Activated naive CD8-positive, alpha-beta T cell treated with anti-CD3 and anti-CD28 coated beads, Interleukin-2, amount 50 U/mL, for 24 hours (primary cell): ENCODE results near the gene SEPTIN8.

Source experiments
- ATAC-seq: fragments of 150-1000 bp; cut with Tn5 transposase; one replicate; pipeline ENCODE4 v1.10.0; 2021
- DNase-seq: peaks from one replicate; pipeline ENCODE4 v3.0.0; 2021
- H3K27ac Mint-ChIP-seq: one replicate; pipeline ENCODE4 v1.8.0; 2021; ENCODE audit warnings: mild to moderate bottlenecking, mixed read lengths
- H3K27me3 Mint-ChIP-seq: one replicate; pipeline ENCODE4 v1.8.0; 2021; ENCODE audit warnings: mixed read lengths
- H3K36me3 Mint-ChIP-seq: one replicate; pipeline ENCODE4 v1.8.0; 2021; ENCODE audit warnings: low read depth, mixed read lengths
- H3K4me1 Mint-ChIP-seq: one replicate; pipeline ENCODE4 v1.8.0; 2021; ENCODE audit warnings: mixed read lengths
- H3K4me3 Mint-ChIP-seq: one replicate; pipeline ENCODE4 v1.8.0; 2021; ENCODE audit warnings: mild to moderate bottlenecking, moderate library complexity, mixed read lengths
- H3K9me3 Mint-ChIP-seq: one replicate; pipeline ENCODE4 v1.8.0; 2021; ENCODE audit warnings: mixed read lengths

SEPTIN8 gene

GRCh38 chr5:132746954-132747615 lies 30.0 kb downstream of the SEPTIN8 start, which contains the start of gene CCNI2:
TSS of gene CCNI2 (plus strand) at chr5:132747426. CDS start at chr5:132747496, 70 bp downstream.
- DNase-seq = peak; percentile 55
- peak; percentile 79 for ATAC-seq
- H3K36me3 Mint-ChIP-seq = no peaks in the 10 kb centered on the region
- H3K27ac Mint-ChIP-seq = peak within 1 kb of the TSS; percentile 49
- no peaks in the 10 kb centered on the region for H3K9me3 Mint-ChIP-seq
- H3K4me1 Mint-ChIP-seq = peaks cover 25% of the 10 kb centered on the region
- peaks cover 24% of the 10 kb centered on the region for H3K27me3 Mint-ChIP-seq
- peak within 1 kb of the TSS; percentile 71 for H3K4me3 Mint-ChIP-seq

- Mint-ChIP-seq H3K4me1 (peaks cover 21% of the 10 kb centered on the region), H3K4me3 (peak overlapping the region; percentile 71), H3K27me3 (peaks cover 29% of the 10 kb centered on the region), H3K36me3 (no peaks in the 10 kb centered on the region), H3K27ac (peak overlapping the region; percentile 49), H3K9me3 (no peaks in the 10 kb centered on the region)
- no peak for DNase-seq
- ATAC-seq = no peak
Observed at GRCh38 chr5:132746592-132746953, 30.5 kb downstream of the SEPTIN8 start.

GRCh38 chr5:132744659-132745058 lies 32.4 kb downstream of the SEPTIN8 start:
- Mint-ChIP-seq H3K27me3 (peaks cover 29% of the 10 kb centered on the region), H3K4me1 (peaks cover 8% of the 10 kb centered on the region), H3K4me3 (no peak overlapping the region), H3K9me3 (no peaks in the 10 kb centered on the region), H3K36me3 (no peaks in the 10 kb centered on the region), H3K27ac (no peak overlapping the region)
- ATAC-seq (no peak), DNase-seq (no peak)

- Mint-ChIP-seq H3K9me3 (no peaks in the 10 kb centered on the region), H3K4me3 (no peak overlapping the region), H3K27me3 (peaks cover 24% of the 10 kb centered on the region), H3K27ac (no peak overlapping the region), H3K4me1 (peaks cover 13% of the 10 kb centered on the region), H3K36me3 (no peaks in the 10 kb centered on the region)
- ATAC-seq (no peak), DNase-seq (no peak)
Observed at GRCh38 chr5:132742626-132743025, 34.4 kb downstream of the SEPTIN8 start.

- peaks cover 24% of the 10 kb centered on the region for H3K27me3 Mint-ChIP-seq
- H3K27ac Mint-ChIP-seq = no peak overlapping the region
- H3K4me3 Mint-ChIP-seq = no peak overlapping the region
- no peak for DNase-seq
- H3K9me3 Mint-ChIP-seq = no peaks in the 10 kb centered on the region
- ATAC-seq = no peak
- H3K36me3 Mint-ChIP-seq = no peaks in the 10 kb centered on the region
- H3K4me1 Mint-ChIP-seq = peaks cover 16% of the 10 kb centered on the region
Observed at GRCh38 chr5:132742158-132742557, 34.9 kb downstream of the SEPTIN8 start.

- no peaks in the 10 kb centered on the region for H3K9me3 Mint-ChIP-seq
- ATAC-seq = no peak
- DNase-seq = no peak
- H3K27me3 Mint-ChIP-seq = peaks cover 10% of the 10 kb centered on the region
- H3K4me1 Mint-ChIP-seq = peaks cover 28% of the 10 kb centered on the region
- H3K4me3 Mint-ChIP-seq = no peak overlapping the region
- no peaks in the 10 kb centered on the region for H3K36me3 Mint-ChIP-seq
- no peak overlapping the region for H3K27ac Mint-ChIP-seq
Observed at GRCh38 chr5:132739232-132739631, 37.8 kb downstream of the SEPTIN8 start.

- Mint-ChIP-seq H3K9me3 (no peaks in the 10 kb centered on the region), H3K27me3 (peaks cover 9% of the 10 kb centered on the region), H3K4me3 (peak overlapping the region; percentile 83), H3K36me3 (no peaks in the 10 kb centered on the region), H3K4me1 (peaks cover 28% of the 10 kb centered on the region), H3K27ac (peak overlapping the region; percentile 91)
- ATAC-seq (no peak), DNase-seq (no peak)
Observed at GRCh38 chr5:132737982-132738681, 38.9 kb downstream of the SEPTIN8 start.

- peaks cover 28% of the 10 kb centered on the region for H3K4me1 Mint-ChIP-seq
- H3K4me3 Mint-ChIP-seq = peak within 1 kb of the TSS; percentile 83
- H3K9me3 Mint-ChIP-seq = no peaks in the 10 kb centered on the region
- ATAC-seq (peak; percentile 91), DNase-seq (peak; percentile 99)
- peak within 1 kb of the TSS; percentile 91 for H3K27ac Mint-ChIP-seq
- H3K36me3 Mint-ChIP-seq = no peaks in the 10 kb centered on the region
- H3K27me3 Mint-ChIP-seq = peaks cover 6% of the 10 kb centered on the region
Observed at GRCh38 chr5:132736853-132737833, 39.9 kb downstream of the SEPTIN8 start, which contains the start of gene KIF3A. TSS of gene KIF3A (minus strand) at chr5:132737546. CDS start at chr5:132737419, 127 bp downstream.

- H3K27ac Mint-ChIP-seq = no peak overlapping the region
- no peaks in the 10 kb centered on the region for H3K9me3 Mint-ChIP-seq
- H3K4me3 Mint-ChIP-seq = no peak overlapping the region
- ATAC-seq (no peak), DNase-seq (no peak)
- H3K27me3 Mint-ChIP-seq = no peaks in the 10 kb centered on the region
- peaks cover 28% of the 10 kb centered on the region for H3K4me1 Mint-ChIP-seq
- H3K36me3 Mint-ChIP-seq = peaks cover under 1% of the 10 kb centered on the region
Observed at GRCh38 chr5:132734687-132735086, 42.4 kb downstream of the SEPTIN8 start.

- Mint-ChIP-seq H3K27me3 (no peaks in the 10 kb centered on the region), H3K4me3 (no peak overlapping the region), H3K4me1 (peaks cover 28% of the 10 kb centered on the region), H3K9me3 (no peaks in the 10 kb centered on the region), H3K27ac (no peak overlapping the region), H3K36me3 (peaks cover 2% of the 10 kb centered on the region)
- DNase-seq (no peak), ATAC-seq (no peak)
Observed at GRCh38 chr5:132733499-132734148, 43.4 kb downstream of the SEPTIN8 start.

- peaks cover 3% of the 10 kb centered on the region for H3K36me3 Mint-ChIP-seq
- H3K9me3 Mint-ChIP-seq = no peaks in the 10 kb centered on the region
- H3K4me3 Mint-ChIP-seq = no peak overlapping the region
- DNase-seq = no peak
- H3K27ac Mint-ChIP-seq = no peak overlapping the region
- no peak for ATAC-seq
- no peaks in the 10 kb centered on the region for H3K27me3 Mint-ChIP-seq
- H3K4me1 Mint-ChIP-seq = peaks cover 5% of the 10 kb centered on the region
Observed at GRCh38 chr5:132729896-132730295, 47.1 kb downstream of the SEPTIN8 start.

- DNase-seq (no peak), ATAC-seq (no peak)
- Mint-ChIP-seq H3K36me3 (peaks cover 12% of the 10 kb centered on the region), H3K4me3 (no peak overlapping the region), H3K4me1 (peaks cover 5% of the 10 kb centered on the region), H3K27me3 (no peaks in the 10 kb centered on the region), H3K27ac (no peak overlapping the region), H3K9me3 (no peaks in the 10 kb centered on the region)
Observed at GRCh38 chr5:132725745-132726144, 51.3 kb downstream of the SEPTIN8 start.

- Mint-ChIP-seq H3K27me3 (no peaks in the 10 kb centered on the region), H3K27ac (no peak overlapping the region), H3K4me1 (peaks cover 14% of the 10 kb centered on the region), H3K36me3 (peaks cover 5% of the 10 kb centered on the region), H3K9me3 (no peaks in the 10 kb centered on the region), H3K4me3 (no peak overlapping the region)
- ATAC-seq (no peak), DNase-seq (no peak)
Observed at GRCh38 chr5:132718544-132719312, 58.3 kb downstream of the SEPTIN8 start.
